ENCODE data around the gene ANTXR2. TPM values are rescaled to one million over a fixed set of nuclear protein-coding genes. Genes with fewer than 3 reads are reported as not detected.

Gene ANTXR2
- total and polyA plus RNA-seq, 4 donors, result 16.0 to 88.0 (median 50.7) TPM

DNA sequence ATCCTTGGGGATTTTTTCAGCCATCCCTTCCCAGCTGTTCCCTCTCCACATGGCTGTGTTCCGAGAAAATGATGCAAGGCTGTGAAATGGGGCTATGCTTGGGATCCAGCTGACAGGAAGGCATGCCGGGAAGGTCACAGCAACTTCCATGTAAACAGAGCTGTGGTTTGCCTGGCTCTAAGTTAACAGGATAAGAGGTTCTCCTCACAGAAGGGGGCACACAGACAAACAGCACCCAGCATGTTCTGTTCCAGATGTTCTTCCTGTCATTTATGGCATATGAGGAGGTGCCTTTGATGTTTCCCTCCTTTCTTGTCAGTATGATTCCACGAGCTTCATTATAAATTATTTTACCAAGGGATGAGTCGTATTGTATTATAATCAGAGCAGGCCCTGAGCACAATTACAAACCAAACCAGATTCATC, 220.7 kb downstream of the ANTXR2 start:
- Histone ChIP-seq H3K9me3 (ENCODE audit: control insufficient read depth, low read length) (no peaks in the 10 kb centered on the region), H3K4me1 (ENCODE audit: control insufficient read depth in 1 of 2, insufficient read depth in 2 of 2, low read length in 2 of 2) (peaks cover 0 to 1% of the 10 kb centered on the region in 2 donors), H3K36me3 (ENCODE audit: control insufficient read depth in 1 of 2, insufficient read depth in 2 of 2, low read length in 1 of 2) (no peaks in the 10 kb centered on the region), H3K27ac (ENCODE audit: low read depth in 1 of 2, low read length in 2 of 2) (no peak overlapping the region), H3K4me3 (ENCODE audit: low read length in 2 of 2) (no peak overlapping the region), H3K27me3 (ENCODE audit: control insufficient read depth in 1 of 2, insufficient read depth in 2 of 2, low read length in 1 of 2) (no peaks in the 10 kb centered on the region)
- DNase-seq (peak in 1 of 2 donors; percentile 29), ATAC-seq (ENCODE audit: low FRiP score) (peak; percentile 26)
- intact Hi-C loops (cut with DNase I), result no loop called here
- WGBS, 2 donors, result 63% methylated on average over 4 of the region's 4 CpGs

DNA sequence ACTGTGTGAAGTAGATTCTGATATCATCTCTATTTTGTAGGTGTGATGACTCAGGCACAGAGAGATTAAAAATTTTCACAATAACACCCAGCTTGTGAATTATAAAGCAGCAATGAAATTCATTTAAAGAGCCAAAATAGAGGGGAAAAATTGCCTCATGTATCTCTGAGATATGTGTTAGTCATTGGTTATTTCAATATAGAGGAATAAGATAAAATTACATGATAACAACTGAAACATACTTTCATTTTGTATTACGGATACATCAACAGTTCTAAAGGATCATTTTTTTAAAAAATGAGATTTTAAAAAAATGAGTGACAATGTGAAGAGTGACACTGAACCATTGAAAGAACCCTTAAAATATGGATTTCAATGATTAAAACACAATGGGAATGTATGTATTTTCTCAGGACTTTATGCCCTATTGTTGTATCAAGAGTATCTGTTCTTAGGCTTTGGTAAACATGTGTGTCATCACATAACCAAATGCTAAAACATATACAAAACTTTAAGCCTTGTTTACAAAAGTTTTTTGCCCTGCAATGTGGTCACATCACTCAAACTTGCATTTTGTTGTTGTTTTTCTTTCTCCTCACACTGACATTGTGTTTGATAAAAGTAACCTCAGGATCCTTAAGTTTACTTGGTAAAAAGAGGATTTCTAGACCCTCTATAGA, 221.3 kb downstream of the ANTXR2 start:
- Histone ChIP-seq H3K27ac (ENCODE audit: low read depth in 1 of 2, low read length in 2 of 2) (no peak overlapping the region), H3K36me3 (ENCODE audit: control insufficient read depth in 1 of 2, insufficient read depth in 2 of 2, low read length in 1 of 2) (no peaks in the 10 kb centered on the region), H3K9me3 (ENCODE audit: control insufficient read depth, low read length) (no peaks in the 10 kb centered on the region), H3K4me3 (ENCODE audit: low read length in 2 of 2) (no peak overlapping the region), H3K4me1 (ENCODE audit: control insufficient read depth in 1 of 2, insufficient read depth in 2 of 2, low read length in 2 of 2) (peaks cover 0 to 1% of the 10 kb centered on the region in 2 donors), H3K27me3 (ENCODE audit: control insufficient read depth in 1 of 2, insufficient read depth in 2 of 2, low read length in 1 of 2) (no peaks in the 10 kb centered on the region)
- no peak for DNase-seq
- ATAC-seq (ENCODE audit: low FRiP score), result no peak
- WGBS, 2 donors, result 55 to 75% methylated on average over 1 of the region's 1 CpG
- intact Hi-C loops (cut with DNase I), result no loop called here

Other genes starting within 250 kb of the ANTXR2 start
- 1 to 10 TPM; 3.6 to 4.8 TPM for gene PRDM8, start 124.3 kb upstream of the ANTXR2 start, total RNA-seq
- 1 to 10 TPM in 1 of 2 donors, under 1 TPM in 1; 0.31 to 1.0 TPM for gene PRDM8, start 124.3 kb upstream of the ANTXR2 start, polyA plus RNA-seq
- gene FGF5, start 193.4 kb upstream of the ANTXR2 start, total RNA-seq, result under 1 TPM in 1 of 2 donors, not detected in 1; 0.15 TPM
- not detected for gene FGF5, start 193.4 kb upstream of the ANTXR2 start, polyA plus RNA-seq

All from aorta (tissue), 5 donors.